DMS53 treated with DMSO at 0.1 percent for 48 hours (cell line): ENCODE results near the gene ZNF423.
"Not testable (repeated sequence)": the region's sequence is repeated elsewhere in the genome, so short reads cannot be mapped to it uniquely, and the experiment has no call there.

Source experiments
- DNase-seq: peaks from one replicate; lab custom pipeline; 2025; ENCODE audit not compliant: unreplicated experiment; lab: John Stamatoyannopoulos, UW

The ZNF423 gene

GRCh38 chr16:49564496-49565229 lies 291.2 kb downstream of the ZNF423 start:
- no peak for DNase-seq

- no peak for DNase-seq
These were observed 292.2 kb downstream of the ZNF423 start for GRCh38 chr16:49563666-49564065.

- not testable (repeated sequence) for DNase-seq
These were observed 293.0 kb downstream of the ZNF423 start for GRCh38 chr16:49562894-49563293.

- DNase-seq: no peak
These were observed 293.7 kb downstream of the ZNF423 start for GRCh38 chr16:49562228-49562627.

GRCh38 chr16:49560004-49560830 lies 295.7 kb downstream of the ZNF423 start:
- no peak for DNase-seq

GRCh38 chr16:49559242-49559641 lies 296.7 kb downstream of the ZNF423 start:
- DNase-seq: no peak

- DNase-seq: no peak
These were observed 297.5 kb downstream of the ZNF423 start for GRCh38 chr16:49558451-49558850.

- no peak for DNase-seq
These were observed 299.1 kb downstream of the ZNF423 start for GRCh38 chr16:49556606-49557446.

GRCh38 chr16:49556249-49556605 lies 299.7 kb downstream of the ZNF423 start:
- DNase-seq: no peak

- DNase-seq: no peak
These were observed 301.2 kb downstream of the ZNF423 start for GRCh38 chr16:49554681-49555080.

- DNase-seq: no peak
These were observed 303.5 kb downstream of the ZNF423 start for GRCh38 chr16:49552313-49552928.

- no peak for DNase-seq
These were observed 305.2 kb downstream of the ZNF423 start for GRCh38 chr16:49550666-49551065.

GRCh38 chr16:49550140-49550539 lies 305.8 kb downstream of the ZNF423 start:
- no peak for DNase-seq

GRCh38 chr16:49548325-49548970 lies 307.5 kb downstream of the ZNF423 start:
- no peak for DNase-seq

GRCh38 chr16:49547448-49547847 lies 308.5 kb downstream of the ZNF423 start:
- DNase-seq: no peak

- DNase-seq: no peak
These were observed 309.2 kb downstream of the ZNF423 start for GRCh38 chr16:49546735-49547134.

- no peak for DNase-seq
These were observed 310.0 kb downstream of the ZNF423 start for GRCh38 chr16:49545741-49546448.

GRCh38 chr16:49545243-49545642 lies 310.7 kb downstream of the ZNF423 start:
- no peak for DNase-seq

- DNase-seq: no peak
These were observed 311.1 kb downstream of the ZNF423 start for GRCh38 chr16:49544828-49545227.

- DNase-seq: no peak
These were observed 312.3 kb downstream of the ZNF423 start for GRCh38 chr16:49543631-49543946.
